Measurements from ENCODE around the gene BORCS5. TPM values are rescaled to one million over a fixed set of nuclear protein-coding genes. Genes with fewer than 3 reads are reported as not detected.
A peak's percentile ranks its signal among the peaks of the same experiment; 100 is the strongest.

Gene BORCS5
- total and polyA plus RNA-seq, 2 donors (not counting 1 experiment from before 2014, with no cell fraction given): 11.9 to 46.2 TPM

DNA sequence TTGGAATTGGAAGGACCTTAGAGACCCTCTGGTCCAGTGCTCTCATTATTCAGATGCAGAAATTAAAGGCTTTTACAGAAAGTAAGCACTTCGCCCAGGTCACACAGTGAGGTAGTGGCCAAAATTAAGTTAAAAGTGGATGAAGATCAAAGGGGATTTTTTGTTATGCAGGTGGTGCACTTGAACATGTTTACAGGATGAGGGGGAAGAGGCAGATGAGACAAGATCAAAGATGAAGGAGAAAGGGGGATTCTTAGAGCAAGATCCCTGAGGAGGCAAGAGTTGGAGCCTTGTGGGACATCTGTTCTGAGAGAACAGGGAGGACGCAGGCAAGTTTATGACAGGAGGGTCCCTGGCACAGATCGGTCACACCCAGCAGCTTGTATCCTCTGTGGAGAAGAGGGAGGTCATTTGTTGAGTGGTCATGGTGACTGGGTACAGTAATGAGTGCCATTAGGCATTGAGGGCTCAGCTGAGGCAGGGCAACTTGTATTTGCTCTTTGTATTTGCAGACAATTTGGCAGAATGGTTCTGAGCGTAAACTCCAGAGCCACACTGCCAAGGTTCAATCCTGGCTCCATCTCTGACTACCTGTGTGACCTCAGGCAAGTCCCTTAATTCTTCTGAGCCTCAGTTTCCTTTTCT is 84.0 kb downstream of the BORCS5 start:
- H3K4me1 Mint-ChIP-seq: no peaks in the 10 kb centered on the region
- H3K27me3 Mint-ChIP-seq: no peaks in the 10 kb centered on the region
- TF ChIP-seq, protein P1, sequence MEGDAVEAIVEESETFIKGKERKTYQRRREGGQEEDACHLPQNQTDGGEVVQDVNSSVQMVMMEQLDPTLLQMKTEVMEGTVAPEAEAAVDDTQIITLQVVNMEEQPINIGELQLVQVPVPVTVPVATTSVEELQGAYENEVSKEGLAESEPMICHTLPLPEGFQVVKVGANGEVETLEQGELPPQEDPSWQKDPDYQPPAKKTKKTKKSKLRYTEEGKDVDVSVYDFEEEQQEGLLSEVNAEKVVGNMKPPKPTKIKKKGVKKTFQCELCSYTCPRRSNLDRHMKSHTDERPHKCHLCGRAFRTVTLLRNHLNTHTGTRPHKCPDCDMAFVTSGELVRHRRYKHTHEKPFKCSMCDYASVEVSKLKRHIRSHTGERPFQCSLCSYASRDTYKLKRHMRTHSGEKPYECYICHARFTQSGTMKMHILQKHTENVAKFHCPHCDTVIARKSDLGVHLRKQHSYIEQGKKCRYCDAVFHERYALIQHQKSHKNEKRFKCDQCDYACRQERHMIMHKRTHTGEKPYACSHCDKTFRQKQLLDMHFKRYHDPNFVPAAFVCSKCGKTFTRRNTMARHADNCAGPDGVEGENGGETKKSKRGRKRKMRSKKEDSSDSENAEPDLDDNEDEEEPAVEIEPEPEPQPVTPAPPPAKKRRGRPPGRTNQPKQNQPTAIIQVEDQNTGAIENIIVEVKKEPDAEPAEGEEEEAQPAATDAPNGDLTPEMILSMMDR (IDR thresholded peaks at IDR 0.05): no peak
- no peak for TF ChIP-seq EZH2 (IDR thresholded peaks at IDR 0.05; ENCODE audit: borderline replicate concordance, insufficient read depth, low read depth, low read length, poor library complexity, severe bottlenecking)
- H3K4me1 ChIP-seq (ENCODE audit: control insufficient read depth in 2 of 2, insufficient read depth in 2 of 2, low read length in 2 of 2): no peaks in the 10 kb centered on the region
- H3K27me3 ChIP-seq (replicated peaks in 1 of 4; ENCODE audit: control extremely low read depth in 1 of 4, control insufficient read depth in 3 of 4, insufficient read depth in 4 of 4, low read length in 3 of 4): no peaks in the 10 kb centered on the region
- no peak overlapping the region for H2AFZ ChIP-seq (ENCODE audit: insufficient read depth, low read depth, low read length, poor library complexity, severe bottlenecking)
- intact Hi-C loops (cut with micrococcal nuclease): no loop called here
- DNase-seq (no peak), ATAC-seq (ENCODE audit: low read depth) (no peak)
- H3K9ac ChIP-seq (ENCODE audit: low read length): no peak overlapping the region
- whole genome bisulfite sequencing (ENCODE audit: insufficient coverage): 100% methylated on average over 4 of the region's 4 CpGs
- no peak overlapping the region for H3K4me3 ChIP-seq (ENCODE audit: control extremely low read depth in 1 of 5, extremely low read depth in 1 of 5, insufficient read depth in 1 of 5, low read depth in 2 of 5, low read length in 4 of 5)
- ChIA-PET CTCF (no interaction called here), POLR2A (no interaction called here)
- H3K9me3 Mint-ChIP-seq (ENCODE audit: insufficient read depth): peaks cover 5% of the 10 kb centered on the region
- peaks cover 4% of the 10 kb centered on the region for H3K79me2 ChIP-seq (ENCODE audit: control insufficient read depth, insufficient read depth, low read length)
- peaks cover 0 to 1% (median 0%) of the 10 kb centered on the region in 3 donors for H3K9me3 ChIP-seq (ENCODE audit: control extremely low read depth in 1 of 3, control insufficient read depth in 2 of 3, insufficient read depth in 1 of 3, low read length in 2 of 3)
- H4K20me1 ChIP-seq (ENCODE audit: control insufficient read depth, insufficient read depth, low read length, poor library complexity, severe bottlenecking): no peaks in the 10 kb centered on the region
- H3K4me2 ChIP-seq (replicated peaks; ENCODE audit: low read depth, low read length, poor library complexity, severe bottlenecking): no peak overlapping the region
- H3K4me3 Mint-ChIP-seq: no peak overlapping the region
- H3K36me3 ChIP-seq (replicated peaks in 1 of 2; ENCODE audit: control extremely low read depth in 1 of 2, control insufficient read depth in 1 of 2, extremely low read depth in 1 of 2, insufficient read depth in 2 of 2, low read length in 1 of 2): peaks cover 4 to 18% of the 10 kb centered on the region in 2 experiments
- H3K27ac Mint-ChIP-seq: no peak overlapping the region
- no peak overlapping the region for H3K27ac ChIP-seq (ENCODE audit: low read length in 2 of 2)

DNA sequence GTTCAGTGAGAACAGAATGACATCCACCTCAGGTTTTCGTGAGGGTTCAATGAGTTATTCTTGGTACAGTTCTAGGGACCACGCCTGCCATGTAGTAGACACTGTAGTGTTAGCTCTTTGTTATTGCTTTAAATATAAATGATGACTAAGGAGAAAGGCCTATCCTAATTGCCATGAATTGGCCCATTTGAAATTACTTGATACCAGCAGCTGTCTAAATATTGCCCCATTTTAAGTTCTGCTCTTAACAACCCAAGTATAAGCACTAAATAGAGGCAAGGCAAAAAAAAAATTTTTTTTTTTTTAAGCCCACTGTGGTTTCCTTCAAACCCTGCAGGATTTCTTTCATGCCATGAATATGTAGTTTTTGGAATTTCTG is 84.5 kb downstream of the BORCS5 start:
- no peak for ATAC-seq (ENCODE audit: low read depth)
- peaks cover 5% of the 10 kb centered on the region for H3K9me3 Mint-ChIP-seq (ENCODE audit: insufficient read depth)
- H3K27me3 Mint-ChIP-seq: no peaks in the 10 kb centered on the region
- H2AFZ ChIP-seq (ENCODE audit: insufficient read depth, low read depth, low read length, poor library complexity, severe bottlenecking): no peak overlapping the region
- peaks cover 4% of the 10 kb centered on the region for H3K79me2 ChIP-seq (ENCODE audit: control insufficient read depth, insufficient read depth, low read length)
- DNase-seq: no peak
- no peak overlapping the region for H3K4me3 Mint-ChIP-seq
- no peak overlapping the region for H3K27ac Mint-ChIP-seq
- H3K9me3 ChIP-seq (ENCODE audit: control extremely low read depth in 1 of 3, control insufficient read depth in 2 of 3, insufficient read depth in 1 of 3, low read length in 2 of 3): no peaks in the 10 kb centered on the region
- intact Hi-C loops (cut with micrococcal nuclease): no loop called here
- H3K27me3 ChIP-seq (replicated peaks in 1 of 4; ENCODE audit: control extremely low read depth in 1 of 4, control insufficient read depth in 3 of 4, insufficient read depth in 4 of 4, low read length in 3 of 4): no peaks in the 10 kb centered on the region
- POLR2A ChIA-PET: no interaction called here
- CTCF ChIA-PET: no interaction called here
- no peak overlapping the region for H3K4me2 ChIP-seq (replicated peaks; ENCODE audit: low read depth, low read length, poor library complexity, severe bottlenecking)
- peak overlapping the region in 1 of 2 donors; percentile 9 for H3K27ac ChIP-seq (ENCODE audit: low read length in 2 of 2)
- H3K9ac ChIP-seq (ENCODE audit: low read length): no peak overlapping the region
- peaks cover under 1 to 12% of the 10 kb centered on the region in 2 experiments for H3K36me3 ChIP-seq (replicated peaks in 1 of 2; ENCODE audit: control extremely low read depth in 1 of 2, control insufficient read depth in 1 of 2, extremely low read depth in 1 of 2, insufficient read depth in 2 of 2, low read length in 1 of 2)
- TF ChIP-seq EZH2 (IDR thresholded peaks at IDR 0.05; ENCODE audit: borderline replicate concordance, insufficient read depth, low read depth, low read length, poor library complexity, severe bottlenecking): no peak
- TF ChIP-seq, protein P1 (IDR thresholded peaks at IDR 0.05): no peak
- WGBS (ENCODE audit: insufficient coverage): no CpG with 5 or more reads among the region's 2 CpGs
- no peaks in the 10 kb centered on the region for H4K20me1 ChIP-seq (ENCODE audit: control insufficient read depth, insufficient read depth, low read length, poor library complexity, severe bottlenecking)
- H3K4me3 ChIP-seq (ENCODE audit: control extremely low read depth in 1 of 5, extremely low read depth in 1 of 5, insufficient read depth in 1 of 5, low read depth in 2 of 5, low read length in 4 of 5): no peak overlapping the region
- H3K4me1 Mint-ChIP-seq: no peaks in the 10 kb centered on the region
- no peaks in the 10 kb centered on the region for H3K4me1 ChIP-seq (ENCODE audit: control insufficient read depth in 2 of 2, insufficient read depth in 2 of 2, low read length in 2 of 2)
